HG02798 (cell line): ENCODE measurements around the gene DDO.
"Not testable (repeated sequence)": the region's sequence is repeated elsewhere in the genome, so short reads cannot be mapped to it uniquely, and the experiment has no call there.

Experiments
- ATAC-seq: cut with Tn5 transposase; IDR thresholded peaks from one replicate; pipeline ENCODE4 v1.9.1; 2021; ENCODE audit warnings: mild to moderate bottlenecking; ENCODE audit not compliant: unreplicated experiment, poor library complexity

The DDO gene

GRCh38 chr6:110351546-110351945 lies 63.8 kb downstream of the DDO start:
- ATAC-seq = no peak

GRCh38 chr6:110350593-110350992 lies 64.8 kb downstream of the DDO start:
- not testable (repeated sequence) for ATAC-seq

- ATAC-seq = no peak
These were observed 66.2 kb downstream of the DDO start for GRCh38 chr6:110348961-110349690.

- ATAC-seq = no peak
These were observed 70.3 kb downstream of the DDO start for GRCh38 chr6:110345025-110345424.

- no peak for ATAC-seq
These were observed 72.6 kb downstream of the DDO start for GRCh38 chr6:110342759-110343158.
